Stimulated activated CD8-positive, alpha-beta memory T cell treated with anti-CD3 and anti-CD28 coated beads, Interleukin-4, amount 100 ng/mL, for 48 hours (primary cell): ENCODE data around the gene C15orf39.

Experiments used
- DNase-seq: peaks from one replicate; pipeline ENCODE4 v3.0.0-alpha.2; 2020

C15orf39 gene

GRCh38 chr15:75198560-75199356 is 2.9 kb upstream of the C15orf39 start:
- peak; percentile 47 for DNase-seq

- no peak for DNase-seq
Observed at GRCh38 chr15:75199357-75199940, 2.2 kb upstream of the C15orf39 start.

GRCh38 chr15:75200391-75200764 is 1.3 kb upstream of the C15orf39 start:
- no peak for DNase-seq

- DNase-seq, result peak; percentile 60
Observed at GRCh38 chr15:75200765-75201615, 692 bp upstream of the C15orf39 start.

GRCh38 chr15:75202251-75203016 is 752 bp downstream of the C15orf39 start:
- peak; percentile 87 for DNase-seq

GRCh38 chr15:75203017-75203907 is 1.6 kb downstream of the C15orf39 start:
- DNase-seq, result peak; percentile 37

GRCh38 chr15:75203908-75204263 is 2.2 kb downstream of the C15orf39 start:
- DNase-seq, result peak; percentile 53

GRCh38 chr15:75204340-75205063 is 2.8 kb downstream of the C15orf39 start:
- DNase-seq, result peak; percentile 90

- DNase-seq, result no peak
Observed at GRCh38 chr15:75205064-75205395, 3.3 kb downstream of the C15orf39 start.

- DNase-seq, result no peak
Observed at GRCh38 chr15:75206006-75206405, 4.3 kb downstream of the C15orf39 start.

GRCh38 chr15:75206803-75207617 is 5.3 kb downstream of the C15orf39 start:
- DNase-seq, result no peak

- no peak for DNase-seq
Observed at GRCh38 chr15:75207618-75208500, 6.2 kb downstream of the C15orf39 start.

GRCh38 chr15:75208501-75209288 is 7.0 kb downstream of the C15orf39 start:
- no peak for DNase-seq

- no peak for DNase-seq
Observed at GRCh38 chr15:75209289-75209676, 7.6 kb downstream of the C15orf39 start.

- no peak for DNase-seq
Observed at GRCh38 chr15:75210811-75211230, 9.1 kb downstream of the C15orf39 start.

GRCh38 chr15:75211436-75212199 is 9.9 kb downstream of the C15orf39 start:
- no peak for DNase-seq

- no peak for DNase-seq
Observed at GRCh38 chr15:75212200-75212858, 10.6 kb downstream of the C15orf39 start.
